Esophagus squamous epithelium (tissue), 4 donors: ENCODE data around the gene MS4A6A.

Source experiments
- POLR2A ChIP-seq, 4 donors: fragments of 450-650 bp; IDR thresholded peaks; one replicate each; pipeline ENCODE4 v1.6.1; 2017; ENCODE audit warnings: antibody characterized with exemption in 4 of 4, mild to moderate bottlenecking in 4 of 4, moderate library complexity in 3 of 4
- TF ChIP-seq, protein P1 (sequence below), 6 experiments: fragments of 450-650 bp in 4 of 6; fragments of 200-600 bp in 2 of 6; sonication (generic) in 2 of 6; IDR thresholded peaks; one replicate each; pipeline ENCODE4 v1.5.1; 2016 to 2019; ENCODE audit warnings: antibody characterized with exemption in 6 of 6, mild to moderate bottlenecking in 4 of 6, moderate library complexity in 4 of 6

DNA sequence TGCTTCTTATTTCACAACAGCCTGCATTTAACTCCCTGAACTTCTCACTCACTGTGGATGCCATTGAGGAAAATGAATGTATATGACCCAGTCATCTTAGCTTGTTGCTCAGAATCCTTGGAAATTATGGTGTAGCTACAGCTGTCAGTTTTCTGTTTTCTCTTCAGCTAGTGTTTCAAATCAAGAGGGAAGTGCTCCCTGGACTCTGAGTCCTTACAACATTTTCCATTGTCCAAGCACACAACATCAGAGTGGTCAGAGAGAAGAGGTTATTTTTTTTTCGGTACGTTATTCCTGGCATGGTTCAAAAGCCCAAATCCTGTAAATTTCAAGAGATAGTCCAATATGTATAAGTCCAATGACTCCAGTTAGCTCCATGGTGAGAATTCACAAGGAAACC, 23.6 kb downstream of the MS4A6A start:
- TF ChIP-seq POLR2A (IDR thresholded peaks at IDR 0.05) = no peak
- TF ChIP-seq, protein P1, sequence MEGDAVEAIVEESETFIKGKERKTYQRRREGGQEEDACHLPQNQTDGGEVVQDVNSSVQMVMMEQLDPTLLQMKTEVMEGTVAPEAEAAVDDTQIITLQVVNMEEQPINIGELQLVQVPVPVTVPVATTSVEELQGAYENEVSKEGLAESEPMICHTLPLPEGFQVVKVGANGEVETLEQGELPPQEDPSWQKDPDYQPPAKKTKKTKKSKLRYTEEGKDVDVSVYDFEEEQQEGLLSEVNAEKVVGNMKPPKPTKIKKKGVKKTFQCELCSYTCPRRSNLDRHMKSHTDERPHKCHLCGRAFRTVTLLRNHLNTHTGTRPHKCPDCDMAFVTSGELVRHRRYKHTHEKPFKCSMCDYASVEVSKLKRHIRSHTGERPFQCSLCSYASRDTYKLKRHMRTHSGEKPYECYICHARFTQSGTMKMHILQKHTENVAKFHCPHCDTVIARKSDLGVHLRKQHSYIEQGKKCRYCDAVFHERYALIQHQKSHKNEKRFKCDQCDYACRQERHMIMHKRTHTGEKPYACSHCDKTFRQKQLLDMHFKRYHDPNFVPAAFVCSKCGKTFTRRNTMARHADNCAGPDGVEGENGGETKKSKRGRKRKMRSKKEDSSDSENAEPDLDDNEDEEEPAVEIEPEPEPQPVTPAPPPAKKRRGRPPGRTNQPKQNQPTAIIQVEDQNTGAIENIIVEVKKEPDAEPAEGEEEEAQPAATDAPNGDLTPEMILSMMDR (IDR thresholded peaks at IDR 0.05) = no peak
